GM23338 (cell line): Measurements from ENCODE around the gene OR6A2. TPM values are rescaled to one million over a fixed set of nuclear protein-coding genes. Genes with fewer than 3 reads are reported as not detected.

Experiments used
- ATAC-seq: fragments of 200-7000 bp; cut with Tn5 transposase; 3 replicates; pipeline ENCODE4 v1.9.1; 2020
- DNase-seq: peaks from one replicate; pipeline ENCODE4 v3.0.0-alpha.2; 2015; ENCODE audit warnings: low spot score
- H2AFZ ChIP-seq: fragments of 200-600 bp; sonication (generic); 2 replicates; pipeline ENCODE4 v1.8.0; 2016; ENCODE audit warnings: antibody characterized with exemption, mild to moderate bottlenecking, moderate library complexity
- H3F3A ChIP-seq: fragments of 200-600 bp; sonication (generic); replicated peaks from 2 replicates; pipeline ENCODE4 v1.8.0; 2017; ENCODE audit warnings: antibody characterized with exemption, mixed run types, low read depth
- H3K27ac ChIP-seq: fragments of 200-600 bp; sonication (generic); 2 replicates; pipeline ENCODE4 v1.6.1; 2016; ENCODE audit warnings: low read depth
- H3K27me3 ChIP-seq: fragments of 200-600 bp; sonication (generic); 2 replicates; pipeline ENCODE4 v1.8.0; 2016; ENCODE audit warnings: mild to moderate bottlenecking, mixed run types, moderate library complexity; ENCODE audit not compliant: insufficient read depth
- H3K36me3 ChIP-seq: fragments of 200-600 bp; sonication (generic); 2 replicates; pipeline ENCODE4 v1.8.0; 2016; ENCODE audit warnings: mild to moderate bottlenecking; ENCODE audit not compliant: insufficient read depth
- H3K4me1 ChIP-seq: fragments of 200-600 bp; sonication (generic); 2 replicates; pipeline ENCODE4 v1.8.0; 2016; ENCODE audit warnings: mild to moderate bottlenecking, moderate library complexity; ENCODE audit not compliant: insufficient read depth
- H3K4me2 ChIP-seq: fragments of 200-600 bp; sonication (generic); 2 replicates; pipeline ENCODE4 v1.7.1; 2017; ENCODE audit warnings: mixed run types
- H3K4me3 ChIP-seq: fragments of 200-600 bp; sonication (generic); 2 replicates; pipeline ENCODE4 v1.6.1; 2016; ENCODE audit warnings: mixed run types
- H3K79me2 ChIP-seq: fragments of 200-600 bp; sonication (generic); replicated peaks from 2 replicates; pipeline ENCODE4 v1.8.0; 2017; ENCODE audit warnings: mild to moderate bottlenecking; ENCODE audit not compliant: insufficient read depth
- H3K9me2 ChIP-seq: fragments of 200-600 bp; sonication (generic); 2 replicates; pipeline ENCODE4 v1.8.0; 2017; ENCODE audit not compliant: insufficient read depth
- H4K20me1 ChIP-seq: fragments of 200-600 bp; sonication (generic); replicated peaks from 2 replicates; pipeline ENCODE4 v1.8.0; 2017; ENCODE audit warnings: mild to moderate bottlenecking; ENCODE audit not compliant: insufficient read depth
- H3K27ac Mint-ChIP-seq: 2 replicates; pipeline ENCODE4 v1.8.0; 2020; ENCODE audit warnings: inconsistent platforms, mild to moderate bottlenecking, moderate library complexity, mixed read lengths
- H3K27me3 Mint-ChIP-seq: 3 replicates; pipeline ENCODE4 v1.8.0; 2022; ENCODE audit warnings: low read depth, mild to moderate bottlenecking, moderate library complexity, mixed read lengths, inconsistent platforms; ENCODE audit not compliant: insufficient read depth, poor library complexity
- H3K36me3 Mint-ChIP-seq: 3 replicates; pipeline ENCODE4 v1.8.0; 2021; ENCODE audit warnings: low read depth, mild to moderate bottlenecking, inconsistent platforms, moderate library complexity, mixed read lengths
- H3K4me1 Mint-ChIP-seq: 3 replicates; pipeline ENCODE4 v1.8.0; 2020; ENCODE audit warnings: mild to moderate bottlenecking, inconsistent platforms, mixed read lengths
- H3K4me3 Mint-ChIP-seq: 3 replicates; pipeline ENCODE4 v1.8.0; 2021; ENCODE audit warnings: moderate library complexity, mild to moderate bottlenecking, inconsistent platforms, mixed read lengths
- H3K9me3 Mint-ChIP-seq: 3 replicates; pipeline ENCODE4 v1.8.0; 2020; ENCODE audit warnings: moderate library complexity, mild to moderate bottlenecking, inconsistent platforms, mixed read lengths
- CREB1 ChIP-seq: fragments of 250-450 bp; sonication (Bioruptor Pico); IDR thresholded peaks from 2 replicates; pipeline ENCODE4 v1.5.0; 2020; ENCODE audit warnings: low read depth, mild to moderate bottlenecking, moderate library complexity
- ETS1 ChIP-seq: IDR thresholded peaks from 2 replicates; pipeline ENCODE4 v1.6.1; 2016; ENCODE audit warnings: antibody characterized with exemption
- EZH2 ChIP-seq: fragments of 200-600 bp; sonication (generic); IDR thresholded peaks from one replicate; pipeline ENCODE4 v1.8.0; 2017; ENCODE audit warnings: antibody characterized with exemption, mild to moderate bottlenecking, low read depth; ENCODE audit not compliant: unreplicated experiment
- EZH2phosphoT487 ChIP-seq: fragments of 200-600 bp; sonication (generic); IDR thresholded peaks from one replicate; pipeline ENCODE4 v1.8.1; 2018; ENCODE audit warnings: antibody characterized with exemption; ENCODE audit not compliant: unreplicated experiment
- JUNB ChIP-seq: IDR thresholded peaks from one replicate; pipeline ENCODE4 v1.6.1; 2016; ENCODE audit warnings: antibody characterized with exemption; ENCODE audit not compliant: unreplicated experiment
- NANOG ChIP-seq: IDR thresholded peaks from 2 replicates; pipeline ENCODE4 v1.6.1; 2016; ENCODE audit warnings: antibody characterized with exemption, borderline replicate concordance
- POLR2AphosphoS5 ChIP-seq: IDR thresholded peaks from 2 replicates; pipeline ENCODE4 v1.6.1; 2016; ENCODE audit warnings: antibody characterized with exemption, low read depth
- REST ChIP-seq: IDR thresholded peaks from one replicate; pipeline ENCODE4 v1.6.1; 2018; ENCODE audit warnings: antibody characterized with exemption; ENCODE audit not compliant: unreplicated experiment
- STAT1 ChIP-seq: IDR thresholded peaks from one replicate; pipeline ENCODE4 v1.6.1; 2016; ENCODE audit warnings: antibody characterized with exemption; ENCODE audit not compliant: unreplicated experiment
- ZNF114 ChIP-seq: fragments of 250-450 bp; sonication (Bioruptor Pico); IDR thresholded peaks from 2 replicates; pipeline ENCODE4 v1.5.0; 2020; ENCODE audit warnings: mild to moderate bottlenecking, moderate library complexity
- ZNF331 ChIP-seq: fragments of 250-450 bp; sonication (Bioruptor Pico); IDR thresholded peaks from 2 replicates; pipeline ENCODE4 v1.5.0; 2020; ENCODE audit warnings: low read depth, mild to moderate bottlenecking, moderate library complexity
- polyA plus RNA-seq: library from polyadenylated mRNA; unstranded; fragments of >200 nt; fragmentation: Nextera tagmentation; extraction: Ambion mirVana; gene quantifications from 2 replicates; pipeline ENCODE4 v1.2.1, GENCODE V29; 2016
- total RNA-seq: library from RNA; depleted of rRNA; stranded (reverse); fragments of >200 nt; shearing (Covaris generic); gene quantifications from 2 replicates; pipeline ENCODE4 v1.2.3, GENCODE V29; 2014
- TF ChIP-seq, protein P1 (sequence below): fragments of 250-450 bp; sonication (Bioruptor Pico); IDR thresholded peaks from 2 replicates; pipeline ENCODE4 v1.5.0; 2020; ENCODE audit warnings: mild to moderate bottlenecking, moderate library complexity

OR6A2 gene
- total and polyA plus RNA-seq, 2 experiments from 2014 or later, result 0.06 to 0.97 TPM

DNA sequence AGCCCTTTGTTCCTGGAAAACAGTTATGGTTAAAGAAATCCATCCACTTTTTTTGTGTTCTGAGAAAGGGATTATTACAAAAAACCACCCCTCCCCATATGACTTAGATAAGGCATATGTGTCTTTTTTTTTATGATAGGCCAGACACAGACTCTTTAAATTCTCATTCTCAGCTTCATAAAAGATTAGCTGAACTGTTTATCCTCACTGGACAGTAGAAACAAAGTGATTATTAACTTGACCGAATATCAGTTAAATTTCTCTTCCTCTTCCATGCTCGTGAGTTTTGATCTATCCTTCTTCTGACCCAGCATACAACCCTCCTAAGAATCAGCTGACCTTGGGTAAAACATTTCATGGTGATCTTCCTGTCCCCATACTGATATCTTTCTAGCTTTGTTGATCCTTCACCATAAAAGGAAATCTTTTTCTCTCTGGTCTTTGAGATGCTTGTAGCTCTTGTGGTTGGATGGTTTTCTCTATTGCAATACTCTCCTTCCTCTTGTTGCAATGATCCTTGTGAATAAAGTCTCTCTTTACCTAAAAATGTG is 53.9 kb downstream of the OR6A2 start:
- H3K27me3 Mint-ChIP-seq, result no peaks in the 10 kb centered on the region
- H3K4me1 Mint-ChIP-seq, result no peaks in the 10 kb centered on the region
- no peak for ATAC-seq
- no peak overlapping the region for H2AFZ ChIP-seq
- no peaks in the 10 kb centered on the region for H3K36me3 Mint-ChIP-seq
- H3K4me2 ChIP-seq, result no peak overlapping the region
- DNase-seq, result no peak
- H3K4me3 ChIP-seq, result no peak overlapping the region
- H3K36me3 ChIP-seq, result no peaks in the 10 kb centered on the region
- no peak overlapping the region for H3K27ac ChIP-seq
- no peak overlapping the region for H3K27ac Mint-ChIP-seq
- no peaks in the 10 kb centered on the region for H4K20me1 ChIP-seq
- H3K79me2 ChIP-seq, result no peaks in the 10 kb centered on the region
- H3F3A ChIP-seq, result no peaks in the 10 kb centered on the region
- no peak overlapping the region for H3K4me3 Mint-ChIP-seq
- no peaks in the 10 kb centered on the region for H3K4me1 ChIP-seq
- no peaks in the 10 kb centered on the region for H3K27me3 ChIP-seq
- peaks cover 7% of the 10 kb centered on the region; the same call in 1 of the 2 replicates for H3K9me2 ChIP-seq
- H3K9me3 Mint-ChIP-seq, result no peaks in the 10 kb centered on the region
- no peak for TF ChIP-seq CREB1 (CRISPR knock-in tag)

- H3F3A ChIP-seq, result no peaks in the 10 kb centered on the region
- Mint-ChIP-seq H3K36me3 (no peaks in the 10 kb centered on the region), H3K4me3 (no peak overlapping the region), H3K27me3 (no peaks in the 10 kb centered on the region), H3K4me1 (no peaks in the 10 kb centered on the region), H3K27ac (no peak overlapping the region), H3K9me3 (no peaks in the 10 kb centered on the region)
- no peaks in the 10 kb centered on the region for H4K20me1 ChIP-seq
- no peaks in the 10 kb centered on the region for H3K27me3 ChIP-seq
- no peak overlapping the region for H3K4me3 ChIP-seq
- H3K79me2 ChIP-seq, result no peaks in the 10 kb centered on the region
- H3K4me2 ChIP-seq, result no peak overlapping the region
- no peak overlapping the region for H3K27ac ChIP-seq
- ATAC-seq (no peak), DNase-seq (no peak)
- peaks cover 7% of the 10 kb centered on the region; the same call in 1 of the 2 replicates for H3K9me2 ChIP-seq
- H2AFZ ChIP-seq, result no peak overlapping the region
- H3K4me1 ChIP-seq, result no peaks in the 10 kb centered on the region
- H3K36me3 ChIP-seq, result no peaks in the 10 kb centered on the region
- no peak for TF ChIP-seq ETS1
- TF ChIP-seq POLR2AphosphoS5, result no peak
- TF ChIP-seq STAT1, result no peak
- TF ChIP-seq ZNF331, result no peak
- TF ChIP-seq, protein P1, sequence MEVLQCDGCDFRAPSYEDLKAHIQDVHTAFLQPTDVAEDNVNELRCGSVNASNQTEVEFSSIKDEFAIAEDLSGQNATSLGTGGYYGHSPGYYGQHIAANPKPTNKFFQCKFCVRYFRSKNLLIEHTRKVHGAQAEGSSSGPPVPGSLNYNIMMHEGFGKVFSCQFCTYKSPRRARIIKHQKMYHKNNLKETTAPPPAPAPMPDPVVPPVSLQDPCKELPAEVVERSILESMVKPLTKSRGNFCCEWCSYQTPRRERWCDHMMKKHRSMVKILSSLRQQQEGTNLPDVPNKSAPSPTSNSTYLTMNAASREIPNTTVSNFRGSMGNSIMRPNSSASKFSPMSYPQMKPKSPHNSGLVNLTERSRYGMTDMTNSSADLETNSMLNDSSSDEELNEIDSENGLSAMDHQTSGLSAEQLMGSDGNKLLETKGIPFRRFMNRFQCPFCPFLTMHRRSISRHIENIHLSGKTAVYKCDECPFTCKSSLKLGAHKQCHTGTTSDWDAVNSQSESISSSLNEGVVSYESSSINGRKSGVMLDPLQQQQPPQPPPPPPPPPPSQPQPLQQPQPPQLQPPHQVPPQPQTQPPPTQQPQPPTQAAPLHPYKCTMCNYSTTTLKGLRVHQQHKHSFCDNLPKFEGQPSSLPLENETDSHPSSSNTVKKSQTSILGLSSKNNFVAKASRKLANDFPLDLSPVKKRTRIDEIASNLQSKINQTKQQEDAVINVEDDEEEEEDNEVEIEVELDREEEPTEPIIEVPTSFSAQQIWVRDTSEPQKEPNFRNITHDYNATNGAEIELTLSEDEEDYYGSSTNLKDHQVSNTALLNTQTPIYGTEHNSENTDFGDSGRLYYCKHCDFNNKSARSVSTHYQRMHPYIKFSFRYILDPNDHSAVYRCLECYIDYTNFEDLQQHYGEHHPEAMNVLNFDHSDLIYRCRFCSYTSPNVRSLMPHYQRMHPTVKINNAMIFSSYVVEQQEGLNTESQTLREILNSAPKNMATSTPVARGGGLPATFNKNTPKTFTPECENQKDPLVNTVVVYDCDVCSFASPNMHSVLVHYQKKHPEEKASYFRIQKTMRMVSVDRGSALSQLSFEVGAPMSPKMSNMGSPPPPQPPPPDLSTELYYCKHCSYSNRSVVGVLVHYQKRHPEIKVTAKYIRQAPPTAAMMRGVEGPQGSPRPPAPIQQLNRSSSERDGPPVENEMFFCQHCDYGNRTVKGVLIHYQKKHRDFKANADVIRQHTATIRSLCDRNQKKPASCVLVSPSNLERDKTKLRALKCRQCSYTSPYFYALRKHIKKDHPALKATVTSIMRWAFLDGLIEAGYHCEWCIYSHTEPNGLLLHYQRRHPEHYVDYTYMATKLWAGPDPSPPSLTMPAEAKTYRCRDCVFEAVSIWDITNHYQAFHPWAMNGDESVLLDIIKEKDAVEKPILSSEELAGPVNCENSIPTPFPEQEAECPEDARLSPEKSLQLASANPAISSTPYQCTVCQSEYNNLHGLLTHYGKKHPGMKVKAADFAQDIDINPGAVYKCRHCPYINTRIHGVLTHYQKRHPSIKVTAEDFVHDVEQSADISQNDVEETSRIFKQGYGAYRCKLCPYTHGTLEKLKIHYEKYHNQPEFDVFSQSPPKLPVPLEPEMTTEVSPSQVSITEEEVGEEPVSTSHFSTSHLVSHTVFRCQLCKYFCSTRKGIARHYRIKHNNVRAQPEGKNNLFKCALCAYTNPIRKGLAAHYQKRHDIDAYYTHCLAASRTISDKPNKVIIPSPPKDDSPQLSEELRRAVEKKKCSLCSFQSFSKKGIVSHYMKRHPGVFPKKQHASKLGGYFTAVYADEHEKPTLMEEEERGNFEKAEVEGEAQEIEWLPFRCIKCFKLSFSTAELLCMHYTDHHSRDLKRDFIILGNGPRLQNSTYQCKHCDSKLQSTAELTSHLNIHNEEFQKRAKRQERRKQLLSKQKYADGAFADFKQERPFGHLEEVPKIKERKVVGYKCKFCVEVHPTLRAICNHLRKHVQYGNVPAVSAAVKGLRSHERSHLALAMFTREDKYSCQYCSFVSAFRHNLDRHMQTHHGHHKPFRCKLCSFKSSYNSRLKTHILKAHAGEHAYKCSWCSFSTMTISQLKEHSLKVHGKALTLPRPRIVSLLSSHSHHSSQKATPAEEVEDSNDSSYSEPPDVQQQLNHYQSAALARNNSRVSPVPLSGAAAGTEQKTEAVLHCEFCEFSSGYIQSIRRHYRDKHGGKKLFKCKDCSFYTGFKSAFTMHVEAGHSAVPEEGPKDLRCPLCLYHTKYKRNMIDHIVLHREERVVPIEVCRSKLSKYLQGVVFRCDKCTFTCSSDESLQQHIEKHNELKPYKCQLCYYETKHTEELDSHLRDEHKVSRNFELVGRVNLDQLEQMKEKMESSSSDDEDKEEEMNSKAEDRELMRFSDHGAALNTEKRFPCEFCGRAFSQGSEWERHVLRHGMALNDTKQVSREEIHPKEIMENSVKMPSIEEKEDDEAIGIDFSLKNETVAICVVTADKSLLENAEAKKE (CRISPR knock-in tag), result no peak
- no peak for TF ChIP-seq REST
- TF ChIP-seq EZH2phosphoT487, result no peak
- no peak for TF ChIP-seq JUNB
- no peak for TF ChIP-seq NANOG
- no peak for TF ChIP-seq EZH2
- no peak for TF ChIP-seq ZNF114 (CRISPR knock-in tag)
- TF ChIP-seq CREB1 (CRISPR knock-in tag), result no peak
These were observed 54.5 kb downstream of the OR6A2 start for GRCh38 chr11:6745018-6745417.
